Measurements from ENCODE around the gene ATP5F1A. TPM values are rescaled to one million over a fixed set of nuclear protein-coding genes. Genes with fewer than 3 reads are reported as not detected.
"Not testable (repeated sequence)": the region's sequence is repeated elsewhere in the genome, so short reads cannot be mapped to it uniquely, and the experiment has no call there.

Gene ATP5F1A
- total and polyA plus RNA-seq, 2 experiments from 2014 or later, result 609 to 931 TPM

GRCh38 chr18:46051731-46052461 lies 46.2 kb downstream of the ATP5F1A start:
- no peak for TF ChIP-seq EZH2 (IDR thresholded peaks at IDR 0.05; ENCODE audit: borderline replicate concordance)
- TF ChIP-seq CTCF (IDR thresholded peaks at IDR 0.05; ENCODE audit: poor library complexity), result no peak
- no peak for TF ChIP-seq EZH2phosphoT487 (IDR thresholded peaks at IDR 0.05; ENCODE audit: low read depth, severe bottlenecking, unreplicated experiment)
- H3K4me2 ChIP-seq, result peak overlapping the region; percentile 58
- H3K79me2 ChIP-seq, result peaks cover 26% of the 10 kb centered on the region
- peak; percentile 78 for DNase-seq (ENCODE audit: low spot score)
- peak overlapping the region; percentile 83 for H3K27ac ChIP-seq
- no peaks in the 10 kb centered on the region for H3K27me3 ChIP-seq
- peaks cover 25% of the 10 kb centered on the region for H3K4me1 ChIP-seq (ENCODE audit: insufficient read depth)
- H3K9me3 ChIP-seq (ENCODE audit: low read depth), result no peaks in the 10 kb centered on the region
- 72% methylated on average over 6 of the region's 6 CpGs for WGBS (ENCODE audit: low lambda C conversion rate, missing lambda C conversion rate)
- no peak overlapping the region for H3K4me3 ChIP-seq
- no peaks in the 10 kb centered on the region for H3K9me2 ChIP-seq (replicated peaks; ENCODE audit: insufficient read depth)
- H2AFZ ChIP-seq, result no peak overlapping the region
- H3K36me3 ChIP-seq (replicated peaks; ENCODE audit: insufficient read depth, low read depth), result no peaks in the 10 kb centered on the region
- H4K20me1 ChIP-seq (ENCODE audit: insufficient read depth, poor library complexity, severe bottlenecking), result no peaks in the 10 kb centered on the region

GRCh38 chr18:46050268-46050667 lies 47.8 kb downstream of the ATP5F1A start:
- WGBS (ENCODE audit: low lambda C conversion rate, missing lambda C conversion rate), result 94% methylated on average over 5 of the region's 5 CpGs
- H3K4me2 ChIP-seq, result no peak overlapping the region

GRCh38 chr18:46048641-46049040 lies 49.5 kb downstream of the ATP5F1A start:
- H3K27me3 ChIP-seq, result no peaks in the 10 kb centered on the region
- no peak overlapping the region for H3K4me3 ChIP-seq
- no peaks in the 10 kb centered on the region for H3K9me3 ChIP-seq (ENCODE audit: low read depth)
- no peak overlapping the region for H3K4me2 ChIP-seq
- no peak overlapping the region for H2AFZ ChIP-seq
- H3K4me1 ChIP-seq (ENCODE audit: insufficient read depth), result peaks cover 25% of the 10 kb centered on the region
- no peaks in the 10 kb centered on the region for H4K20me1 ChIP-seq (ENCODE audit: insufficient read depth, poor library complexity, severe bottlenecking)
- H3K9me2 ChIP-seq (replicated peaks; ENCODE audit: insufficient read depth), result no peaks in the 10 kb centered on the region
- no peaks in the 10 kb centered on the region for H3K36me3 ChIP-seq (replicated peaks; ENCODE audit: insufficient read depth, low read depth)
- peaks cover 24% of the 10 kb centered on the region for H3K79me2 ChIP-seq
- no peak for TF ChIP-seq CTCF (IDR thresholded peaks at IDR 0.05; ENCODE audit: poor library complexity)
- TF ChIP-seq EZH2 (IDR thresholded peaks at IDR 0.05; ENCODE audit: borderline replicate concordance), result no peak
- no peak for TF ChIP-seq EZH2phosphoT487 (IDR thresholded peaks at IDR 0.05; ENCODE audit: low read depth, severe bottlenecking, unreplicated experiment)
- WGBS (ENCODE audit: low lambda C conversion rate, missing lambda C conversion rate), result 90% methylated on average over 1 of the region's 1 CpG
- peak overlapping the region; percentile 24 for H3K27ac ChIP-seq
- no peak for DNase-seq (ENCODE audit: low spot score)

More at GRCh38 chr18:46050268-46050667, 47.8 kb downstream of the ATP5F1A start:
- no peak overlapping the region for H2AFZ ChIP-seq
- no peaks in the 10 kb centered on the region for H3K36me3 ChIP-seq (replicated peaks; ENCODE audit: insufficient read depth, low read depth)
- no peak overlapping the region for H3K27ac ChIP-seq
- TF ChIP-seq EZH2phosphoT487 (IDR thresholded peaks at IDR 0.05; ENCODE audit: low read depth, severe bottlenecking, unreplicated experiment) (no peak), CTCF (IDR thresholded peaks at IDR 0.05; ENCODE audit: poor library complexity) (no peak), EZH2 (IDR thresholded peaks at IDR 0.05; ENCODE audit: borderline replicate concordance) (no peak)
- peaks cover 26% of the 10 kb centered on the region for H3K79me2 ChIP-seq
- DNase-seq (ENCODE audit: low spot score), result no peak
- no peaks in the 10 kb centered on the region for H4K20me1 ChIP-seq (ENCODE audit: insufficient read depth, poor library complexity, severe bottlenecking)
- H3K9me3 ChIP-seq (ENCODE audit: low read depth), result no peaks in the 10 kb centered on the region
- H3K27me3 ChIP-seq, result no peaks in the 10 kb centered on the region
- no peak overlapping the region for H3K4me3 ChIP-seq
- H3K9me2 ChIP-seq (replicated peaks; ENCODE audit: insufficient read depth), result no peaks in the 10 kb centered on the region
- H3K4me1 ChIP-seq (ENCODE audit: insufficient read depth), result peaks cover 25% of the 10 kb centered on the region

- H3K9me3 ChIP-seq (ENCODE audit: low read depth); H3K36me3 ChIP-seq (replicated peaks; ENCODE audit: insufficient read depth, low read depth); H3K4me2 ChIP-seq; H3K27me3 ChIP-seq; DNase-seq (ENCODE audit: low spot score); H2AFZ ChIP-seq; H3K4me3 ChIP-seq; H3K9me2 ChIP-seq (replicated peaks; ENCODE audit: insufficient read depth); H4K20me1 ChIP-seq (ENCODE audit: insufficient read depth, poor library complexity, severe bottlenecking): not testable (repeated sequence)
- Histone ChIP-seq H3K79me2 (peaks cover 27% of the 10 kb centered on the region), H3K27ac (peak overlapping the region; percentile 47), H3K4me1 (ENCODE audit: insufficient read depth) (peaks cover 18% of the 10 kb centered on the region)
- whole genome bisulfite sequencing (ENCODE audit: low lambda C conversion rate, missing lambda C conversion rate), result 89% methylated on average over 12 of the region's 13 CpGs
Measured at GRCh38 chr18:46047369-46047768, 50.7 kb downstream of the ATP5F1A start.
